ENCODE results near the gene USP13.
"Not testable (repeated sequence)": the region's sequence is repeated elsewhere in the genome, so short reads cannot be mapped to it uniquely, and the experiment has no call there.

The USP13 gene

GRCh38 chr3:179653096-179653797, 407 bp downstream of the USP13 start:
- DNase-seq (ENCODE audit: low read depth in 2 of 2), result peak; percentile 34 to 39

- no peak for DNase-seq (ENCODE audit: low read depth in 2 of 2)
These were observed 2.4 kb downstream of the USP13 start for GRCh38 chr3:179655236-179655635.

- no peak for DNase-seq (ENCODE audit: low read depth in 2 of 2)
These were observed 5.8 kb downstream of the USP13 start for GRCh38 chr3:179658606-179659005.

- no peak for DNase-seq (ENCODE audit: low read depth in 2 of 2)
These were observed 8.0 kb downstream of the USP13 start for GRCh38 chr3:179660872-179661271.

GRCh38 chr3:179661777-179662176, 8.9 kb downstream of the USP13 start:
- DNase-seq (ENCODE audit: low read depth in 2 of 2), result no peak

- no peak for DNase-seq (ENCODE audit: low read depth in 2 of 2)
These were observed 10.3 kb downstream of the USP13 start for GRCh38 chr3:179663093-179663492.

GRCh38 chr3:179666030-179666429, 13.2 kb downstream of the USP13 start:
- no peak for DNase-seq (ENCODE audit: low read depth in 2 of 2)

- DNase-seq (ENCODE audit: low read depth in 2 of 2), result no peak
These were observed 13.7 kb downstream of the USP13 start for GRCh38 chr3:179666436-179667035.

- no peak for DNase-seq (ENCODE audit: low read depth in 2 of 2)
These were observed 15.6 kb downstream of the USP13 start for GRCh38 chr3:179668429-179668828.

- DNase-seq (ENCODE audit: low read depth in 2 of 2), result no peak
These were observed 17.5 kb downstream of the USP13 start for GRCh38 chr3:179670311-179670710.

- no peak for DNase-seq (ENCODE audit: low read depth in 2 of 2)
These were observed 18.5 kb downstream of the USP13 start for GRCh38 chr3:179671309-179671708.

- no peak for DNase-seq (ENCODE audit: low read depth in 2 of 2)
These were observed 19.0 kb downstream of the USP13 start for GRCh38 chr3:179671747-179672242.

- no peak for DNase-seq (ENCODE audit: low read depth in 2 of 2)
These were observed 20.1 kb downstream of the USP13 start for GRCh38 chr3:179672918-179673317.

- no peak for DNase-seq (ENCODE audit: low read depth in 2 of 2)
These were observed 20.7 kb downstream of the USP13 start for GRCh38 chr3:179673523-179673922.

- DNase-seq (ENCODE audit: low read depth in 2 of 2), result no peak
These were observed 23.2 kb downstream of the USP13 start for GRCh38 chr3:179676081-179676480.

- DNase-seq (ENCODE audit: low read depth in 2 of 2), result no peak
These were observed 25.0 kb downstream of the USP13 start for GRCh38 chr3:179677884-179678283.

GRCh38 chr3:179681492-179682263, 28.8 kb downstream of the USP13 start:
- DNase-seq (ENCODE audit: low read depth in 2 of 2), result no peak

- no peak for DNase-seq (ENCODE audit: low read depth in 2 of 2)
These were observed 29.7 kb downstream of the USP13 start for GRCh38 chr3:179682426-179683080.

GRCh38 chr3:179683286-179683685, 30.4 kb downstream of the USP13 start:
- DNase-seq (ENCODE audit: low read depth in 2 of 2), result not testable (repeated sequence)

GRCh38 chr3:179687967-179688535, 35.2 kb downstream of the USP13 start:
- no peak for DNase-seq (ENCODE audit: low read depth in 2 of 2)

GRCh38 chr3:179688850-179689249, 36.0 kb downstream of the USP13 start:
- no peak for DNase-seq (ENCODE audit: low read depth in 2 of 2)

GRCh38 chr3:179694731-179695130, 41.9 kb downstream of the USP13 start:
- DNase-seq (ENCODE audit: low read depth in 2 of 2), result no peak

Measured in stimulated activated CD8-positive, alpha-beta memory T cell treated with anti-CD3 and anti-CD28 coated beads, Interleukin-15, amount 100 ng/mL, for 48 hours (primary cell).